SK-N-SH treated with all-trans-retinoic acid at 6 μM for 48 hours (cell line): ENCODE measurements around the gene PTN.

Experiments
- ATAC-seq: fragments of 200-7000 bp; cut with Tn5 transposase; 3 replicates; pipeline ENCODE4 v1.9.1; 2020; ENCODE audit warnings: mild to moderate bottlenecking, moderate library complexity
- ARNTL ChIP-seq: fragments of 450-650 bp; formaldehyde crosslinking; IDR thresholded peaks from 2 replicates; pipeline ENCODE4 v1.5.0; 2020; ENCODE audit warnings: low read depth, mild to moderate bottlenecking, moderate library complexity, borderline replicate concordance
- CSDC2 ChIP-seq: fragments of 250-450 bp; sonication (Bioruptor Pico); IDR thresholded peaks from 2 replicates; pipeline ENCODE4 v1.5.0; 2020; ENCODE audit warnings: mild to moderate bottlenecking, moderate library complexity
- ESRRG ChIP-seq: fragments of 250-450 bp; sonication (Bioruptor Pico); IDR thresholded peaks from 2 replicates; pipeline ENCODE4 v1.6.1; 2021; ENCODE audit warnings: mild to moderate bottlenecking
- GLIS3 ChIP-seq: fragments of 250-450 bp; sonication (Bioruptor Pico); IDR thresholded peaks from 2 replicates; pipeline ENCODE4 v1.5.0; 2020; ENCODE audit warnings: mild to moderate bottlenecking, moderate library complexity
- ISL1 ChIP-seq: fragments of 250-450 bp; sonication (Bioruptor Pico); IDR thresholded peaks from 2 replicates; pipeline ENCODE4 v2.1.2; 2022; ENCODE audit warnings: mild to moderate bottlenecking, moderate library complexity
- POU6F1 ChIP-seq: fragments of 250-450 bp; sonication (Bioruptor Pico); IDR thresholded peaks from 2 replicates; pipeline ENCODE4 v1.8.0; 2021; ENCODE audit warnings: low read depth, mild to moderate bottlenecking, moderate library complexity, borderline replicate concordance
- PPARA ChIP-seq: fragments of 250-450 bp; sonication (Bioruptor Pico); IDR thresholded peaks from 2 replicates; pipeline ENCODE4 v1.5.0; 2020; ENCODE audit warnings: mild to moderate bottlenecking, borderline replicate concordance
- RARB ChIP-seq: fragments of 250-450 bp; sonication (Bioruptor Pico); IDR thresholded peaks from 2 replicates; pipeline ENCODE4 v1.8.0; 2021; ENCODE audit warnings: mild to moderate bottlenecking, moderate library complexity
- SNAI2 ChIP-seq: fragments of 250-450 bp; sonication (Bioruptor Pico); IDR thresholded peaks from 2 replicates; pipeline ENCODE4 v1.5.0; 2020; ENCODE audit warnings: mild to moderate bottlenecking, moderate library complexity
- TCF4 ChIP-seq: fragments of 250-450 bp; sonication (Bioruptor Pico); IDR thresholded peaks from 2 replicates; pipeline ENCODE4 v1.8.0; 2021; ENCODE audit warnings: mild to moderate bottlenecking, moderate library complexity, borderline replicate concordance
- TOX ChIP-seq: fragments of 250-450 bp; sonication (Bioruptor Pico); IDR thresholded peaks from 2 replicates; pipeline ENCODE4 v1.8.0; 2021; ENCODE audit warnings: mild to moderate bottlenecking, moderate library complexity, borderline replicate concordance
- ZC3H10 ChIP-seq: fragments of 250-450 bp; sonication (Bioruptor Pico); IDR thresholded peaks from 2 replicates; pipeline ENCODE4 v1.5.1; 2021; ENCODE audit warnings: mild to moderate bottlenecking, moderate library complexity
- ZFP3 ChIP-seq: fragments of 250-450 bp; sonication (Bioruptor Pico); IDR thresholded peaks from 2 replicates; pipeline ENCODE4 v1.5.0; 2020; ENCODE audit warnings: mild to moderate bottlenecking, moderate library complexity
- ZFP30 ChIP-seq: fragments of 450-650 bp; formaldehyde crosslinking; IDR thresholded peaks from 2 replicates; pipeline ENCODE4 v1.5.0; 2022; ENCODE audit warnings: mild to moderate bottlenecking, moderate library complexity
- ZNF565 ChIP-seq: fragments of 450-650 bp; formaldehyde crosslinking; conservative IDR thresholded peaks from 2 replicates; pipeline ENCODE4 v1.5.0; 2020; ENCODE audit warnings: low read depth, mild to moderate bottlenecking, moderate library complexity
- ZNF70 ChIP-seq: fragments of 450-650 bp; formaldehyde crosslinking; IDR thresholded peaks from 2 replicates; pipeline ENCODE4 v1.5.0; 2020; ENCODE audit warnings: mild to moderate bottlenecking, moderate library complexity
- ZNF8 ChIP-seq: fragments of 450-650 bp; formaldehyde crosslinking; IDR thresholded peaks from 2 replicates; pipeline ENCODE4 v1.5.0; 2020; ENCODE audit warnings: mild to moderate bottlenecking, moderate library complexity
- TF ChIP-seq, protein P1 (sequence below): fragments of 250-450 bp; sonication (Bioruptor Pico); IDR thresholded peaks from 2 replicates; pipeline ENCODE4 v1.5.0; 2020; ENCODE audit warnings: mild to moderate bottlenecking, moderate library complexity
- TF ChIP-seq, protein P2 (sequence below): fragments of 250-450 bp; sonication (Bioruptor Pico); IDR thresholded peaks from 2 replicates; pipeline ENCODE4 v1.8.0; 2020; ENCODE audit warnings: mild to moderate bottlenecking, moderate library complexity, borderline replicate concordance
- TF ChIP-seq, protein P3 (sequence below): fragments of 250-450 bp; sonication (Bioruptor Pico); IDR thresholded peaks from 2 replicates; pipeline ENCODE4 v1.5.1; 2021; ENCODE audit warnings: mild to moderate bottlenecking, moderate library complexity
- TF ChIP-seq, protein P4 (sequence below): fragments of 250-450 bp; sonication (Bioruptor Pico); IDR thresholded peaks from 2 replicates; pipeline ENCODE4 v1.5.1; 2020; ENCODE audit warnings: low read depth, mild to moderate bottlenecking, moderate library complexity

The PTN gene

GRCh38 chr7:137351941-137352340, 8.4 kb upstream of the PTN start:
- TF ChIP-seq, protein P1, sequence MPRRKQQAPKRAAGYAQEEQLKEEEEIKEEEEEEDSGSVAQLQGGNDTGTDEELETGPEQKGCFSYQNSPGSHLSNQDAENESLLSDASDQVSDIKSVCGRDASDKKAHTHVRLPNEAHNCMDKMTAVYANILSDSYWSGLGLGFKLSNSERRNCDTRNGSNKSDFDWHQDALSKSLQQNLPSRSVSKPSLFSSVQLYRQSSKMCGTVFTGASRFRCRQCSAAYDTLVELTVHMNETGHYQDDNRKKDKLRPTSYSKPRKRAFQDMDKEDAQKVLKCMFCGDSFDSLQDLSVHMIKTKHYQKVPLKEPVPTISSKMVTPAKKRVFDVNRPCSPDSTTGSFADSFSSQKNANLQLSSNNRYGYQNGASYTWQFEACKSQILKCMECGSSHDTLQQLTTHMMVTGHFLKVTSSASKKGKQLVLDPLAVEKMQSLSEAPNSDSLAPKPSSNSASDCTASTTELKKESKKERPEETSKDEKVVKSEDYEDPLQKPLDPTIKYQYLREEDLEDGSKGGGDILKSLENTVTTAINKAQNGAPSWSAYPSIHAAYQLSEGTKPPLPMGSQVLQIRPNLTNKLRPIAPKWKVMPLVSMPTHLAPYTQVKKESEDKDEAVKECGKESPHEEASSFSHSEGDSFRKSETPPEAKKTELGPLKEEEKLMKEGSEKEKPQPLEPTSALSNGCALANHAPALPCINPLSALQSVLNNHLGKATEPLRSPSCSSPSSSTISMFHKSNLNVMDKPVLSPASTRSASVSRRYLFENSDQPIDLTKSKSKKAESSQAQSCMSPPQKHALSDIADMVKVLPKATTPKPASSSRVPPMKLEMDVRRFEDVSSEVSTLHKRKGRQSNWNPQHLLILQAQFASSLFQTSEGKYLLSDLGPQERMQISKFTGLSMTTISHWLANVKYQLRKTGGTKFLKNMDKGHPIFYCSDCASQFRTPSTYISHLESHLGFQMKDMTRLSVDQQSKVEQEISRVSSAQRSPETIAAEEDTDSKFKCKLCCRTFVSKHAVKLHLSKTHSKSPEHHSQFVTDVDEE (CRISPR knock-in tag) = no peak
- TF ChIP-seq SNAI2 = no peak
- TF ChIP-seq ZNF70 (CRISPR knock-in tag) = no peak
- no peak for TF ChIP-seq RARB (CRISPR knock-in tag)
- TF ChIP-seq, all 23 proteins: peak for 0
- ATAC-seq = no peak

GRCh38 chr7:137345799-137346449, 2.4 kb upstream of the PTN start:
- TF ChIP-seq ZNF70 (CRISPR knock-in tag) = no peak
- TF ChIP-seq ISL1 (CRISPR knock-in tag) = no peak
- no peak for TF ChIP-seq CSDC2
- no peak for TF ChIP-seq ZC3H10
- no peak for TF ChIP-seq RARB (CRISPR knock-in tag)
- no peak for TF ChIP-seq ESRRG
- TF ChIP-seq, protein P2, sequence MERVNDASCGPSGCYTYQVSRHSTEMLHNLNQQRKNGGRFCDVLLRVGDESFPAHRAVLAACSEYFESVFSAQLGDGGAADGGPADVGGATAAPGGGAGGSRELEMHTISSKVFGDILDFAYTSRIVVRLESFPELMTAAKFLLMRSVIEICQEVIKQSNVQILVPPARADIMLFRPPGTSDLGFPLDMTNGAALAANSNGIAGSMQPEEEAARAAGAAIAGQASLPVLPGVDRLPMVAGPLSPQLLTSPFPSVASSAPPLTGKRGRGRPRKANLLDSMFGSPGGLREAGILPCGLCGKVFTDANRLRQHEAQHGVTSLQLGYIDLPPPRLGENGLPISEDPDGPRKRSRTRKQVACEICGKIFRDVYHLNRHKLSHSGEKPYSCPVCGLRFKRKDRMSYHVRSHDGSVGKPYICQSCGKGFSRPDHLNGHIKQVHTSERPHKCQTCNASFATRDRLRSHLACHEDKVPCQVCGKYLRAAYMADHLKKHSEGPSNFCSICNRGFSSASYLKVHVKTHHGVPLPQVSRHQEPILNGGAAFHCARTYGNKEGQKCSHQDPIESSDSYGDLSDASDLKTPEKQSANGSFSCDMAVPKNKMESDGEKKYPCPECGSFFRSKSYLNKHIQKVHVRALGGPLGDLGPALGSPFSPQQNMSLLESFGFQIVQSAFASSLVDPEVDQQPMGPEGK = no peak
- TF ChIP-seq ZNF565 (CRISPR knock-in tag) = no peak
- no peak for TF ChIP-seq GLIS3 (CRISPR knock-in tag)
- TF ChIP-seq, protein P3, sequence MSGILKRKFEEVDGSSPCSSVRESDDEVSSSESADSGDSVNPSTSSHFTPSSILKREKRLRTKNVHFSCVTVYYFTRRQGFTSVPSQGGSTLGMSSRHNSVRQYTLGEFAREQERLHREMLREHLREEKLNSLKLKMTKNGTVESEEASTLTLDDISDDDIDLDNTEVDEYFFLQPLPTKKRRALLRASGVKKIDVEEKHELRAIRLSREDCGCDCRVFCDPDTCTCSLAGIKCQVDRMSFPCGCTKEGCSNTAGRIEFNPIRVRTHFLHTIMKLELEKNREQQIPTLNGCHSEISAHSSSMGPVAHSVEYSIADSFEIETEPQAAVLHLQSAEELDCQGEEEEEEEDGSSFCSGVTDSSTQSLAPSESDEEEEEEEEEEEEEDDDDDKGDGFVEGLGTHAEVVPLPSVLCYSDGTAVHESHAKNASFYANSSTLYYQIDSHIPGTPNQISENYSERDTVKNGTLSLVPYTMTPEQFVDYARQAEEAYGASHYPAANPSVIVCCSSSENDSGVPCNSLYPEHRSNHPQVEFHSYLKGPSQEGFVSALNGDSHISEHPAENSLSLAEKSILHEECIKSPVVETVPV = no peak
- ATAC-seq = no peak

GRCh38 chr7:137342828-137343261, 688 bp downstream of the PTN start:
- peak; percentile 55 for ATAC-seq
- TF ChIP-seq ISL1 (CRISPR knock-in tag) = no peak
- no peak for TF ChIP-seq TCF4
- TF ChIP-seq ZC3H10 = no peak
- TF ChIP-seq, protein P2 = no peak
- TF ChIP-seq, protein P1 (CRISPR knock-in tag) = no peak
- TF ChIP-seq ARNTL = no peak
- TF ChIP-seq ZFP3 (CRISPR knock-in tag) = no peak
- TF ChIP-seq SNAI2 = no peak
- no peak for TF ChIP-seq ZNF8 (CRISPR knock-in tag)
- TF ChIP-seq GLIS3 (CRISPR knock-in tag) = no peak
- TF ChIP-seq, protein P4, sequence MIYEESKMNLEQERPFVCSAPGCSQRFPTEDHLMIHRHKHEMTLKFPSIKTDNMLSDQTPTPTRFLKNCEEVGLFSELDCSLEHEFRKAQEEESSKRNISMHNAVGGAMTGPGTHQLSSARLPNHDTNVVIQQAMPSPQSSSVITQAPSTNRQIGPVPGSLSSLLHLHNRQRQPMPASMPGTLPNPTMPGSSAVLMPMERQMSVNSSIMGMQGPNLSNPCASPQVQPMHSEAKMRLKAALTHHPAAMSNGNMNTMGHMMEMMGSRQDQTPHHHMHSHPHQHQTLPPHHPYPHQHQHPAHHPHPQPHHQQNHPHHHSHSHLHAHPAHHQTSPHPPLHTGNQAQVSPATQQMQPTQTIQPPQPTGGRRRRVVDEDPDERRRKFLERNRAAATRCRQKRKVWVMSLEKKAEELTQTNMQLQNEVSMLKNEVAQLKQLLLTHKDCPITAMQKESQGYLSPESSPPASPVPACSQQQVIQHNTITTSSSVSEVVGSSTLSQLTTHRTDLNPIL (CRISPR knock-in tag) = no peak
- TF ChIP-seq POU6F1 = no peak
- TF ChIP-seq RARB (CRISPR knock-in tag) = no peak
- no peak for TF ChIP-seq ZNF565 (CRISPR knock-in tag)
- TF ChIP-seq, protein P3 = no peak
- TF ChIP-seq ZFP30 (CRISPR knock-in tag) = no peak
- no peak for TF ChIP-seq CSDC2
- no peak for TF ChIP-seq TOX (CRISPR knock-in tag)
- TF ChIP-seq PPARA = no peak
- TF ChIP-seq ZNF70 (CRISPR knock-in tag) = no peak
- TF ChIP-seq, all 23 proteins: peak for 0
